ENCODE data around the gene DIO2. TPM values are rescaled to one million over a fixed set of nuclear protein-coding genes. Genes with fewer than 3 reads are reported as not detected.

Gene DIO2
- 0.07 and 0.68 TPM in 2 replicates for total RNA-seq

GRCh38 chr14:80211153-80212022 is at the start of gene DIO2:
TSS of gene DIO2 (minus strand) at chr14:80211504. CDS start at chr14:80211472, 32 bp downstream.

All from nasal cavity respiratory epithelium epithelial cell of viscerocranial mucosa (primary cell).